Thoracic aorta (tissue), 2 donors: ENCODE measurements around the gene DYNC1H1. TPM values are rescaled to one million over a fixed set of nuclear protein-coding genes. Genes with fewer than 3 reads are reported as not detected.

Experiments used
- ATAC-seq: fragments of 150-250 bp; one replicate; pipeline ENCODE4 v1.8.0; 2017; ENCODE audit warnings: low read depth; ENCODE audit not compliant: insufficient number of reproducible peaks, low FRiP score
- DNase-seq: peaks from one replicate; pipeline ENCODE4 v3.0.0-alpha.2; 2020; ENCODE audit warnings: low spot score
- H3K27ac ChIP-seq, 2 donors: fragments of 200-600 bp; sonication (generic); 1 replicate in 1 of 2; 2 replicates in 1 of 2; pipeline ENCODE4 v1.5.1; 2016; ENCODE audit warnings: mild to moderate bottlenecking in 2 of 2, moderate library complexity in 2 of 2
- H3K27me3 ChIP-seq: fragments of 200-600 bp; sonication (generic); replicated peaks from 2 replicates; pipeline ENCODE4 v1.6.0; 2016; ENCODE audit warnings: mild to moderate bottlenecking; ENCODE audit not compliant: insufficient read depth
- H3K36me3 ChIP-seq: fragments of 200-600 bp; sonication (generic); one replicate; pipeline ENCODE4 v1.5.1; 2016
- H3K4me1 ChIP-seq, 2 donors: fragments of 200-600 bp; sonication (generic); 1 replicate in 1 of 2; 2 replicates in 1 of 2; pipeline versions ENCODE4 v1.5.1 to v1.6.0; 2016; ENCODE audit warnings: low read depth in 2 of 2, mild to moderate bottlenecking in 1 of 2; ENCODE audit not compliant: control insufficient read depth in 1 of 2
- H3K4me3 ChIP-seq: fragments of 200-600 bp; sonication (generic); 2 replicates; pipeline ENCODE4 v1.5.1; 2016; ENCODE audit warnings: mild to moderate bottlenecking
- H3K9me3 ChIP-seq: fragments of 200-600 bp; sonication (generic); 2 replicates; pipeline ENCODE4 v1.5.1; 2016
- total RNA-seq, 2 donors: library from RNA; depleted of rRNA; stranded (reverse); fragments of >200 nt; gene quantifications; one replicate each; pipeline versions ENCODE4 v1.1.0 to v1.2.3, GENCODE V29; 2016
- TF ChIP-seq, protein P1 (sequence below): fragments of 200-600 bp; sonication (generic); IDR thresholded peaks from one replicate; pipeline ENCODE4 v1.5.1; 2019; ENCODE audit warnings: antibody characterized with exemption

The DYNC1H1 gene
- total RNA-seq, 2 donors from 2014 or later: 517 to 555 TPM

DNA sequence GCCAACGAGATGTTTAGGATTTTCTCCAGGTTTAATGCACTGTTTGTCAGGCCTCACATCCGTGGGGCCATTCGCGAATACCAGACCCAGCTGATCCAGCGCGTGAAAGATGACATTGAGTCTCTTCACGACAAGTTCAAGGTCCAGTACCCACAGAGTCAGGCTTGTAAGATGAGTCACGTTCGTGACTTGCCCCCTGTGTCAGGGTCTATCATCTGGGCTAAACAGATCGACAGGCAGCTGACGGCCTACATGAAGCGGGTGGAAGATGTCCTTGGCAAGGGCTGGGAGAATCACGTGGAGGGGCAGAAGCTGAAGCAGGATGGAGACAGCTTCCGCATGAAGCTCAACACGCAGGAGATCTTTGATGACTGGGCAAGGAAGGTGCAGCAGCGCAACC, 21.6 kb downstream of the DYNC1H1 start:
- TF ChIP-seq, protein P1, sequence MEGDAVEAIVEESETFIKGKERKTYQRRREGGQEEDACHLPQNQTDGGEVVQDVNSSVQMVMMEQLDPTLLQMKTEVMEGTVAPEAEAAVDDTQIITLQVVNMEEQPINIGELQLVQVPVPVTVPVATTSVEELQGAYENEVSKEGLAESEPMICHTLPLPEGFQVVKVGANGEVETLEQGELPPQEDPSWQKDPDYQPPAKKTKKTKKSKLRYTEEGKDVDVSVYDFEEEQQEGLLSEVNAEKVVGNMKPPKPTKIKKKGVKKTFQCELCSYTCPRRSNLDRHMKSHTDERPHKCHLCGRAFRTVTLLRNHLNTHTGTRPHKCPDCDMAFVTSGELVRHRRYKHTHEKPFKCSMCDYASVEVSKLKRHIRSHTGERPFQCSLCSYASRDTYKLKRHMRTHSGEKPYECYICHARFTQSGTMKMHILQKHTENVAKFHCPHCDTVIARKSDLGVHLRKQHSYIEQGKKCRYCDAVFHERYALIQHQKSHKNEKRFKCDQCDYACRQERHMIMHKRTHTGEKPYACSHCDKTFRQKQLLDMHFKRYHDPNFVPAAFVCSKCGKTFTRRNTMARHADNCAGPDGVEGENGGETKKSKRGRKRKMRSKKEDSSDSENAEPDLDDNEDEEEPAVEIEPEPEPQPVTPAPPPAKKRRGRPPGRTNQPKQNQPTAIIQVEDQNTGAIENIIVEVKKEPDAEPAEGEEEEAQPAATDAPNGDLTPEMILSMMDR: no peak
- ATAC-seq (no peak), DNase-seq (no peak)
- H3K27ac ChIP-seq: no peak overlapping the region
- no peaks in the 10 kb centered on the region for H3K9me3 ChIP-seq
- H3K4me1 ChIP-seq: peaks cover 4% of the 10 kb centered on the region in 2 donors
- H3K27me3 ChIP-seq: no peaks in the 10 kb centered on the region
- H3K36me3 ChIP-seq: peaks cover 80% of the 10 kb centered on the region
- H3K4me3 ChIP-seq: no peak overlapping the region

DNA sequence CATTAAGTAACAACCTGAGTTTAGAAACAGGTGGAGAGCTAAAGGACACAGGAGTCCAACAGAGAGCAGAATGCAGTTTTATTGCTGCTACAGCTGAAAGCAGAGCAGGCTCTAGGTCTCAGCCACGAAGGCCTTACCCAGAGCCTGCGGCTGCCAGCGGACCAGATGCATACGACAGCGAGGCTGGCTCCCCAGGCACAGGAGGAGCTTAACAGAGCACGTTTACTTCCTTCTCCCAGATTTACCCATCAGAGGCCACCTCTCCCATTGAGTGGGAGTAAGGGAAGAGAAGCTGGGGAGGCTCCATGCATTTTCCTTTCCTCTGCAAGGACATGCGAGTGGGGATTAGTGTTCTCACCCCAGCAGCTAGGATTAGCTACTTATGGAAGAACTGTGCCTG, 22.6 kb downstream of the DYNC1H1 start:
- ATAC-seq: no peak

DNA sequence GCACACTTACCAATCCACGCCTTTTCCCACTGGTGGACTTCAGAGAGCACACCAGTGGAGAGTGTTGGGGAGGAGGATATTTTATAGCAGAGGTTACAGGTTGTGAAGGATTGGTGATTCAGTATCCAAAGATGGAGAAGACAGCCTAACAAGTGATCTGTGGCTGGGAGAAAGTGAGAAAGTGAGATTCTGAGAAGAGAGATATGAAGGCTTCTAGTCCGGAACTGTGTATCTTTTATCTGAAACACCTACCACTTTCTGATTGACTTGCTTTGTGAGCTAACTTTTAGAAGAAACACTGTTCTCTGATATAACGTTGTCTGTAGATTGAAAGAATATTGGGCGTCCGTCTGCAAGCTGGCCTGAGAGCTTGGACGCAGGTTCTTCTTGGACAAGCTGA, 24.0 kb downstream of the DYNC1H1 start:
- H3K27me3 ChIP-seq: no peaks in the 10 kb centered on the region
- H3K4me1 ChIP-seq: no peaks in the 10 kb centered on the region
- H3K9me3 ChIP-seq: no peaks in the 10 kb centered on the region
- peaks cover 84% of the 10 kb centered on the region for H3K36me3 ChIP-seq
- TF ChIP-seq, protein P1: no peak
- ATAC-seq: no peak
- no peak for DNase-seq
- no peak overlapping the region for H3K27ac ChIP-seq
- H3K4me3 ChIP-seq: no peak overlapping the region

More for the DNA sequence above, 22.6 kb downstream of the DYNC1H1 start:
- DNase-seq: no peak
- TF ChIP-seq, protein P1: no peak
- Histone ChIP-seq H3K4me1 (no peaks in the 10 kb centered on the region), H3K27ac (no peak overlapping the region), H3K27me3 (no peaks in the 10 kb centered on the region), H3K36me3 (peaks cover 81% of the 10 kb centered on the region), H3K4me3 (no peak overlapping the region), H3K9me3 (no peaks in the 10 kb centered on the region)

DNA sequence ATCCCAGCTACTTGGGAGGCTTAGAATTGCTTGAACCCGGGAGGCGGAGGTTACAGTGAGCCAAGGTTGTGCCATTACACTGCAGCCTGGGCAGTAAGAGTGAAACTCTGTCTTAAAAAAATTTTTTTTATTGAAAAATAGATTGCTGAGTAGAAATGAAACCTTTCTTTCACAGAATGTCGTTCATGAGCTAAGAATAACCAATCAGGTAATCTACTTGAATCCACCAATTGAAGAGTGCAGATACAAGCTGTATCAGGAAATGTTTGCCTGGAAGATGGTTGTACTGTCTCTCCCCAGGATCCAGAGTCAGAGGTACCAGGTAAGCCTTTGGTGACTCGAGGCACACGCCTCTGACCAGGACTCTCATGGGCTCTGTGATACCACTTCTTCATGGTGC, 27.0 kb downstream of the DYNC1H1 start:
- DNase-seq (no peak), ATAC-seq (no peak)
- Histone ChIP-seq H3K27ac (no peak overlapping the region), H3K9me3 (no peaks in the 10 kb centered on the region), H3K4me3 (no peak overlapping the region), H3K4me1 (no peaks in the 10 kb centered on the region), H3K36me3 (peaks cover 92% of the 10 kb centered on the region), H3K27me3 (no peaks in the 10 kb centered on the region)
- TF ChIP-seq, protein P1: no peak

DNA sequence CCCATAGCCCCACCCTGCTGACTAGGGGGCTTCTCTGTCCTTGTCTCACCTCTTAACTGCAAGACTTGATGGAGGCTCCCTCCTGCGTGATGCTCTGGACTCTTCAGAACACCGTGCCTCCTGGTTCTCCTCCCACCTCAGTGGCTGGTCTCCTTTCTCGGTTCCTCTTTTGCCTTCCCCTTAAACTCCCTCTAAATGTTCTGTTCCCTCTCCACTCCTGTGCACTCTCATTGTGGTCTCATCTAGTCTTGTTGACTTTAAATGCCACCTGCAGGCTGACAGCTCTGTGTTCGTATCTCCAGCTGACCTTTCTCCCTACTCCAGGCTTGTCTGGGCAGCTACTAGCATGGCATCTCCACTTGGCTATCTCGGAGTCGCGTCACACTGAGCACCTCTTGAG, 28.3 kb downstream of the DYNC1H1 start:
- TF ChIP-seq, protein P1: no peak
- Histone ChIP-seq H3K4me3 (no peak overlapping the region), H3K36me3 (peaks cover 92% of the 10 kb centered on the region), H3K4me1 (no peaks in the 10 kb centered on the region), H3K27me3 (no peaks in the 10 kb centered on the region), H3K9me3 (no peaks in the 10 kb centered on the region), H3K27ac (no peak overlapping the region)
- ATAC-seq: no peak
- no peak for DNase-seq
